Stimulated activated CD8-positive, alpha-beta memory T cell treated with anti-CD3 and anti-CD28 coated beads, Interleukin-4, amount 100 ng/mL, for 48 hours (primary cell): Measurements from ENCODE around the gene EPC2.
A peak's percentile ranks its signal among the peaks of the same experiment; 100 is the strongest.
"Not testable (repeated sequence)": the region's sequence is repeated elsewhere in the genome, so short reads cannot be mapped to it uniquely, and the experiment has no call there.

Experiments used
- DNase-seq: peaks from one replicate; pipeline ENCODE4 v3.0.0-alpha.2; 2020

Gene EPC2

GRCh38 chr2:148642891-148643416, 1.6 kb upstream of the EPC2 start:
- DNase-seq = no peak

- DNase-seq = no peak
These were observed 1.1 kb upstream of the EPC2 start for GRCh38 chr2:148643421-148643820.

- peak; percentile 95 for DNase-seq
These were observed 460 bp downstream of the EPC2 start for GRCh38 chr2:148644883-148645538.

GRCh38 chr2:148645539-148646230, 1.1 kb downstream of the EPC2 start:
- DNase-seq = peak; percentile 64

- no peak for DNase-seq
These were observed 1.6 kb downstream of the EPC2 start for GRCh38 chr2:148646231-148646559.

- not testable (repeated sequence) for DNase-seq
These were observed 3.2 kb downstream of the EPC2 start for GRCh38 chr2:148647711-148648110.

- no peak for DNase-seq
These were observed 5.4 kb downstream of the EPC2 start for GRCh38 chr2:148649936-148650335.

- no peak for DNase-seq
These were observed 6.3 kb downstream of the EPC2 start for GRCh38 chr2:148650881-148651280.

GRCh38 chr2:148651972-148652371, 7.4 kb downstream of the EPC2 start:
- no peak for DNase-seq

- DNase-seq = no peak
These were observed 8.9 kb downstream of the EPC2 start for GRCh38 chr2:148653437-148653836.

GRCh38 chr2:148654435-148654834, 9.9 kb downstream of the EPC2 start:
- no peak for DNase-seq

GRCh38 chr2:148656516-148656915, 12.0 kb downstream of the EPC2 start:
- no peak for DNase-seq

- no peak for DNase-seq
These were observed 14.5 kb downstream of the EPC2 start for GRCh38 chr2:148658807-148659722.

GRCh38 chr2:148660999-148661398, 16.4 kb downstream of the EPC2 start:
- DNase-seq = no peak

GRCh38 chr2:148662332-148662731, 17.8 kb downstream of the EPC2 start:
- DNase-seq = not testable (repeated sequence)

GRCh38 chr2:148664229-148664628, 19.7 kb downstream of the EPC2 start:
- no peak for DNase-seq

- no peak for DNase-seq
These were observed 22.0 kb downstream of the EPC2 start for GRCh38 chr2:148666555-148666954.

GRCh38 chr2:148667113-148667836, 22.7 kb downstream of the EPC2 start:
- DNase-seq = no peak

GRCh38 chr2:148670773-148671172, 26.2 kb downstream of the EPC2 start:
- no peak for DNase-seq

GRCh38 chr2:148674063-148675020, 29.8 kb downstream of the EPC2 start:
- peak; percentile 41 for DNase-seq

GRCh38 chr2:148675708-148676107, 31.2 kb downstream of the EPC2 start:
- no peak for DNase-seq
